HCT116 (cell line): ENCODE results near the gene CYP11A1. TPM values are rescaled to one million over a fixed set of nuclear protein-coding genes. Genes with fewer than 3 reads are reported as not detected.

Source experiments
- ATAC-seq: fragments of 200-7000 bp; cut with Tn5 transposase; 2 replicates; pipeline ENCODE4 v1.9.1; 2020; ENCODE audit warnings: mild to moderate bottlenecking, moderate library complexity
- BruUV-seq: library from RNA; stranded (reverse); fragments of 400-500 nt; replicated peaks from 2 replicates; lab custom pipeline; 2021; lab: Mats Ljungman, UMichigan
- CTCF ChIA-PET: fragments of 300-600 bp; sonication (Branson Sonifier 250); formaldehyde crosslinking; loops from one replicate; lab custom pipeline; 2021; ENCODE audit warnings: antibody characterized with exemption; lab: Charles Lee
- POLR2A ChIA-PET: fragments of 300-600, 350-600 bp; sonication (Branson Sonifier 250); formaldehyde crosslinking; loops from one replicate; lab custom pipeline; 2021; ENCODE audit warnings: antibody characterized with exemption; lab: Charles Lee
- RAD21 ChIA-PET, 2 experiments: fragments of 300-600 bp; sonication (Branson Sonifier 250); formaldehyde crosslinking; loops; one replicate each; lab custom pipeline; 2023; ENCODE audit warnings: low total read pairs in 2 of 2; ENCODE audit not compliant: uncharacterized antibody in 2 of 2, unreplicated experiment in 2 of 2, low non-redundant PET in 1 of 2; lab: Charles Lee
- DNase-seq: peaks from one replicate; pipeline ENCODE4 v3.0.0-alpha.2; 2010; ENCODE audit warnings: low read depth, low spot score
- H2AFZ ChIP-seq: fragments of 200-600 bp; shearing (Covaris generic), sonication (generic); 2 replicates; pipeline ENCODE4 v1.6.1; 2017; ENCODE audit warnings: low read depth, mixed run types, mixed read lengths, antibody characterized with exemption, low read length; ENCODE audit not compliant: poor library complexity, severe bottlenecking
- H3K27ac ChIP-seq: 2 replicates; pipeline ENCODE4 v1.5.1; 2012; ENCODE audit warnings: low read depth, low read length
- H3K27me3 ChIP-seq: fragments of 200-600 bp; sonication (generic); 2 replicates; pipeline ENCODE4 v1.6.1; 2016; ENCODE audit warnings: mixed run types, low read length, mixed read lengths; ENCODE audit not compliant: insufficient read depth
- H3K36me3 ChIP-seq, 2 experiments: fragments of 200-500 bp in 1 of 2; fragments of 200-600 bp in 1 of 2; sonication (Bioruptor generic) in 1 of 2; sonication (generic) in 1 of 2; 2 replicates each; pipeline versions ENCODE4 v1.5.1 to v1.6.1; 2014 to 2016; ENCODE audit warnings: low read length in 2 of 2, inconsistent platforms in 1 of 2, mixed read lengths in 1 of 2, mixed run types in 1 of 2; ENCODE audit not compliant: insufficient read depth in 2 of 2, control insufficient read depth in 1 of 2
- H3K4me1 ChIP-seq, 2 experiments: fragments of 200-600 bp in 1 of 2; sonication (generic) in 1 of 2; 2 replicates each; pipeline versions ENCODE4 v1.5.1 to v1.6.1; 2012 to 2017; ENCODE audit warnings: low read length in 2 of 2, inconsistent platforms in 1 of 2, mild to moderate bottlenecking in 1 of 2, mixed read lengths in 1 of 2, mixed run types in 1 of 2, moderate library complexity in 1 of 2; ENCODE audit not compliant: insufficient read depth in 2 of 2, control insufficient read depth in 1 of 2
- H3K4me2 ChIP-seq: fragments of 200-600 bp; sonication (generic); 2 replicates; pipeline ENCODE4 v1.6.1; 2017; ENCODE audit warnings: mixed run types, low read length, mixed read lengths
- H3K4me3 ChIP-seq, 2 experiments: fragments of 200-600 bp in 1 of 2; sonication (generic) in 1 of 2; replicated peaks in 1 of 2; 2 replicates each; pipeline ENCODE4 v1.5.1; 2011 to 2016; ENCODE audit warnings: low read length in 2 of 2, control low read depth in 1 of 2, low read depth in 1 of 2, mild to moderate bottlenecking in 1 of 2, mixed read lengths in 1 of 2, mixed run types in 1 of 2
- H3K79me2 ChIP-seq: fragments of 200-600 bp; sonication (generic); 2 replicates; pipeline ENCODE4 v1.6.1; 2017; ENCODE audit warnings: mild to moderate bottlenecking, mixed run types, low read length, moderate library complexity, mixed read lengths; ENCODE audit not compliant: insufficient read depth
- H3K9ac ChIP-seq: fragments of 200-600 bp; sonication (generic); 2 replicates; pipeline ENCODE4 v1.6.1; 2016; ENCODE audit warnings: low read length, mixed read lengths
- H3K9me2 ChIP-seq: fragments of 200-600 bp; sonication (generic), shearing (Covaris generic); 2 replicates; pipeline ENCODE4 v1.6.1; 2017; ENCODE audit warnings: mixed run types, mild to moderate bottlenecking, moderate library complexity; ENCODE audit not compliant: insufficient read depth
- H3K9me3 ChIP-seq, 2 experiments: fragments of 200-500 bp in 1 of 2; fragments of 200-600 bp in 1 of 2; sonication (Bioruptor generic) in 1 of 2; sonication (generic) in 1 of 2; 2 replicates each; pipeline ENCODE4 v1.6.1; 2014 to 2017; ENCODE audit warnings: low read length in 2 of 2, mixed read lengths in 2 of 2, inconsistent platforms in 1 of 2, low read depth in 1 of 2, mild to moderate bottlenecking in 1 of 2, mixed run types in 1 of 2, moderate library complexity in 1 of 2; ENCODE audit not compliant: control insufficient read depth in 1 of 2, insufficient read depth in 1 of 2
- H4K20me1 ChIP-seq: fragments of 200-600 bp; sonication (generic), shearing (Covaris generic); 2 replicates; pipeline ENCODE4 v1.6.1; 2017; ENCODE audit warnings: mixed run types, mild to moderate bottlenecking, moderate library complexity; ENCODE audit not compliant: insufficient read depth
- EGR1 ChIP-seq: IDR thresholded peaks from 2 replicates; pipeline ENCODE4 v1.6.1; 2012; ENCODE audit warnings: low read depth
- ELF1 ChIP-seq: IDR thresholded peaks from 2 replicates; pipeline ENCODE4 v1.6.1; 2012; ENCODE audit warnings: low read depth, borderline replicate concordance
- EZH2phosphoT487 ChIP-seq: fragments of 200-600 bp; IDR thresholded peaks from 2 replicates; pipeline ENCODE4 v1.6.1; 2018; ENCODE audit warnings: antibody characterized with exemption, borderline replicate concordance
- FOSL1 ChIP-seq: IDR thresholded peaks from 2 replicates; pipeline ENCODE4 v1.6.1; 2012; ENCODE audit warnings: low read depth
- JUND ChIP-seq: IDR thresholded peaks from 2 replicates; pipeline ENCODE4 v1.6.1; 2012
- REST ChIP-seq: IDR thresholded peaks from 2 replicates; pipeline ENCODE4 v1.6.1; 2012; ENCODE audit warnings: low read depth
- SIN3A ChIP-seq: IDR thresholded peaks from 2 replicates; pipeline ENCODE4 v1.6.1; 2012; ENCODE audit warnings: low read depth
- SRF ChIP-seq: IDR thresholded peaks from 2 replicates; pipeline ENCODE4 v1.6.1; 2012; ENCODE audit warnings: low read depth
- TCF7L2 ChIP-seq: IDR thresholded peaks from 2 replicates; pipeline ENCODE4 v1.7.0; 2011; ENCODE audit warnings: borderline replicate concordance, inconsistent platforms; ENCODE audit not compliant: insufficient read depth, insufficient read length; ENCODE audit errors: extremely low read depth
- YY1 ChIP-seq: IDR thresholded peaks from 2 replicates; pipeline ENCODE4 v1.6.1; 2011; ENCODE audit warnings: low read length, low read depth, moderate library complexity, mild to moderate bottlenecking; ENCODE audit not compliant: insufficient replicate concordance; ENCODE audit errors: extremely low read depth
- ZBTB33 ChIP-seq: IDR thresholded peaks from 2 replicates; pipeline ENCODE4 v1.6.1; 2011; ENCODE audit warnings: mild to moderate bottlenecking, low read length, moderate library complexity; ENCODE audit not compliant: insufficient replicate concordance; ENCODE audit errors: extremely low read depth
- ZFX ChIP-seq: fragments of 450-650 bp; IDR thresholded peaks from 2 replicates; pipeline ENCODE4 v1.6.1; 2017
- intact Hi-C: fragments of 100-400 bp; cut with micrococcal nuclease; formaldehyde crosslinking; loops from 2 replicates; pipeline ENCODE4 v1.10.0; 2022
- total RNA-seq: library from RNA; stranded (reverse); gene quantifications from one replicate; pipeline ENCODE4 v1.2.1, GENCODE V29; 2021; ENCODE audit not compliant: unreplicated experiment
- TF ChIP-seq, protein P1 (sequence below), 3 experiments: fragments of 200-600 bp in 1 of 3; sonication (generic) in 1 of 3; IDR thresholded peaks in 2 of 3; conservative IDR thresholded peaks in 1 of 3; 2 replicates each; pipeline ENCODE4 v1.5.1; 2012 to 2017; ENCODE audit warnings: low read depth in 2 of 3, low read length in 2 of 3, antibody characterized with exemption in 1 of 3, borderline replicate concordance in 1 of 3, control low read depth in 1 of 3, mild to moderate bottlenecking in 1 of 3, mixed read lengths in 1 of 3, mixed run types in 1 of 3, moderate library complexity in 1 of 3; ENCODE audit not compliant: insufficient read depth in 1 of 3

The CYP11A1 gene
- total RNA-seq, 1 experiment from 2014 or later = 0.57 TPM

GRCh38 chr15:74319138-74319460 is 48.3 kb downstream of the CYP11A1 start:
- no peak overlapping the region for H3K9ac ChIP-seq
- POLR2A ChIA-PET = no interaction called here
- H4K20me1 ChIP-seq = no peaks in the 10 kb centered on the region
- no peaks in the 10 kb centered on the region for H3K79me2 ChIP-seq
- no peak overlapping the region for H2AFZ ChIP-seq
- no peak overlapping the region for H3K27ac ChIP-seq
- CTCF ChIA-PET = interaction anchor here (1.4 to 6.7 kb wide), 5 partner anchors 10 to 368 kb away, joined by 3 to 126 read pairs (median 5); no protein-coding TSS in a partner anchor
- no peaks in the 10 kb centered on the region for H3K9me3 ChIP-seq
- intact Hi-C loops = no loop called here
- no peak overlapping the region for H3K4me3 ChIP-seq
- RAD21 ChIA-PET = no interaction called here
- H3K9me2 ChIP-seq = no peaks in the 10 kb centered on the region
- no peak for DNase-seq
- H3K4me1 ChIP-seq = no peaks in the 10 kb centered on the region; a peak in 2 of 4 replicates
- ATAC-seq = no peak
- no peak for TF ChIP-seq REST
- TF ChIP-seq ZFX = no peak
- no peak for TF ChIP-seq ELF1
- no peak for TF ChIP-seq SIN3A
- TF ChIP-seq SRF = no peak
- no peak for TF ChIP-seq EZH2phosphoT487
- TF ChIP-seq EGR1 = no peak
- no peak for TF ChIP-seq YY1
- TF ChIP-seq FOSL1 = no peak
- no peak for TF ChIP-seq JUND
- TF ChIP-seq, protein P1, sequence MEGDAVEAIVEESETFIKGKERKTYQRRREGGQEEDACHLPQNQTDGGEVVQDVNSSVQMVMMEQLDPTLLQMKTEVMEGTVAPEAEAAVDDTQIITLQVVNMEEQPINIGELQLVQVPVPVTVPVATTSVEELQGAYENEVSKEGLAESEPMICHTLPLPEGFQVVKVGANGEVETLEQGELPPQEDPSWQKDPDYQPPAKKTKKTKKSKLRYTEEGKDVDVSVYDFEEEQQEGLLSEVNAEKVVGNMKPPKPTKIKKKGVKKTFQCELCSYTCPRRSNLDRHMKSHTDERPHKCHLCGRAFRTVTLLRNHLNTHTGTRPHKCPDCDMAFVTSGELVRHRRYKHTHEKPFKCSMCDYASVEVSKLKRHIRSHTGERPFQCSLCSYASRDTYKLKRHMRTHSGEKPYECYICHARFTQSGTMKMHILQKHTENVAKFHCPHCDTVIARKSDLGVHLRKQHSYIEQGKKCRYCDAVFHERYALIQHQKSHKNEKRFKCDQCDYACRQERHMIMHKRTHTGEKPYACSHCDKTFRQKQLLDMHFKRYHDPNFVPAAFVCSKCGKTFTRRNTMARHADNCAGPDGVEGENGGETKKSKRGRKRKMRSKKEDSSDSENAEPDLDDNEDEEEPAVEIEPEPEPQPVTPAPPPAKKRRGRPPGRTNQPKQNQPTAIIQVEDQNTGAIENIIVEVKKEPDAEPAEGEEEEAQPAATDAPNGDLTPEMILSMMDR (IDR thresholded peaks at IDR 0.05 in 2 of 3, conservative IDR thresholded peaks at IDR 0.05 in 1 of 3; ENCODE audit: borderline replicate concordance in 1 of 3, insufficient read depth in 1 of 3, low read depth in 2 of 3, low read length in 2 of 3) = no peak
- TF ChIP-seq TCF7L2 = no peak
- no peak for TF ChIP-seq ZBTB33
- H3K36me3 ChIP-seq = no peaks in the 10 kb centered on the region
- no TSS peak for BruUV-seq
- H3K4me2 ChIP-seq = no peak overlapping the region
- no peaks in the 10 kb centered on the region for H3K27me3 ChIP-seq
